ACHN (cell line): ENCODE results near the gene FAF2.
"Not testable (repeated sequence)": the region's sequence is repeated elsewhere in the genome, so short reads cannot be mapped to it uniquely, and the experiment has no call there.

Experiments used
- DNase-seq: peaks from one replicate; pipeline ENCODE4 v3.0.0-alpha.2; 2015
- in situ Hi-C: cut with HindIII; loops from 2 replicates; pipeline ENCODE4 v1.10.0; 2017; ENCODE audit warnings: low sequenced_read_pairs, low pct_ligation_motif_present, low pct_unique_long_range_greater_than_20kb

The FAF2 gene

GRCh38 chr5:176487160-176487559 lies 39.0 kb downstream of the FAF2 start:
- DNase-seq, in situ Hi-C loops: not testable (repeated sequence)

DNA sequence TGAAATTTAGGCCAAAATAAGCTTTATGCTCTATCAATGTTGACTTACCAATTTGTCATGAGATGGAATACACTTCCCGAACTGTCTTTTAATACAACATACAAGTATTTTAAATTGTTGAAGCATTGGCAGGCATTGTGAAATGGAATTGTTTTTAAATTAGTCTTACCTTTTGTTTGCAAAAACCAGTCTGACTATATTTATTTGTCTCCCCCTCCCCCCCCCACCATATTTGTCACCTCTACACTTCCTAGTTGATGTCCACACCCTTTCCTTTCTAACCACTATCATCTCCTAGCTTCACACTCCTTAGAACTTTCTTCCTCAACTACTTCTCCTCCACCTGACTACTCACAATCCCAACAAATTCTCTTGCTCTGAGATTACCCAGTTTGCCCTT lies 40.9 kb downstream of the FAF2 start:
- in situ Hi-C loops = no loop called here
- no peak for DNase-seq

GRCh38 chr5:176490301-176490700 lies 42.1 kb downstream of the FAF2 start:
- in situ Hi-C loops = no loop called here

GRCh38 chr5:176491101-176491502 lies 42.9 kb downstream of the FAF2 start:
- no peak for DNase-seq
- in situ Hi-C loops = no loop called here

More at GRCh38 chr5:176490301-176490700, 42.1 kb downstream of the FAF2 start:
- no peak for DNase-seq

- in situ Hi-C loops = no loop called here
- no peak for DNase-seq
Measured at GRCh38 chr5:176491901-176492300, 43.7 kb downstream of the FAF2 start.

- in situ Hi-C loops = no loop called here
- no peak for DNase-seq
Measured at GRCh38 chr5:176492431-176492830, 44.2 kb downstream of the FAF2 start.

DNA sequence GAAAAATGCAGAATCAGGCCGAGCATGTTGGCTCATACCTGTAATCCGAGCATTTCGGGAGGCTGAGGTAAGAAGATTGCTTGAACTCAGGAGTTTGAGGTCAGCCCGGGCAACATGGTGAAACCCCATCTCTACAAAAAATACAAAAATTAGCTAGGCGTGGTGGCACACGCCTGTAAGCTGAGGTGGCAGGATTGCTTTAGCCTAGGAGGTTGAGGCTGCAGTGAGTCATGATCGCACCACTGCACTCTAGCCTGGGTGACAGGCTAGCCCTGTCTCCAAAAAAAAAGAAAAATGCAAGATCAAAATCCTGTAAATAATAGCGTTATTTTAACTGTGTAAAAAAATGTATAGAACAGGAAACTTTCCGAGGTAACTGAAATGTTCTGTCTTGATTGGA lies 49.7 kb downstream of the FAF2 start:
- in situ Hi-C loops = no loop called here
- no peak for DNase-seq

DNA sequence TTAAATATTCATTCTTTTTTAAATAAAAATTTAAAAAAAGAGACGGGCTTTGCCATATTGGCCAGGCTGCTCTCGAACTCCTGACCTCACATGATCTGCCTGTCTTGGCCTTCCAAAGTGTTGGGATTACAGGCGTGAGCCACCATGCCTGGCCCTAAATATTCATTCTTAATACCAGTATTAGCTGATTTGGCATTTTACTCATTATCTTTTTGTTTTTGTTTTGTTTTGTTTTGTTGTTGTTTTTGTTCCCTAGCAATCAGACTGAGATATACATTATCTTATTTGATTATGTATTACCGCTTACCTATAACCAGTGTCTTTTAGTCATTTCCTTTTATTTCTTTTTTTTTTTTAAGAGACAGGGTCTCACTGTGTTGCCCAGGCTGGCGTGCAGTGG lies 51.1 kb downstream of the FAF2 start:
- in situ Hi-C loops = no loop called here
- DNase-seq = no peak

GRCh38 chr5:176500511-176500910 lies 52.3 kb downstream of the FAF2 start:
- in situ Hi-C loops = no loop called here
- DNase-seq = no peak

GRCh38 chr5:176501333-176501732 lies 53.1 kb downstream of the FAF2 start:
- in situ Hi-C loops = no loop called here
- DNase-seq = peak; percentile 26

GRCh38 chr5:176503496-176503895 lies 55.3 kb downstream of the FAF2 start:
- in situ Hi-C loops = no loop called here
- no peak for DNase-seq

GRCh38 chr5:176507911-176508310 lies 59.7 kb downstream of the FAF2 start:
- DNase-seq = no peak
- in situ Hi-C loops = no loop called here

GRCh38 chr5:176508603-176509002 lies 60.4 kb downstream of the FAF2 start:
- in situ Hi-C loops = no loop called here
- DNase-seq = no peak

DNA sequence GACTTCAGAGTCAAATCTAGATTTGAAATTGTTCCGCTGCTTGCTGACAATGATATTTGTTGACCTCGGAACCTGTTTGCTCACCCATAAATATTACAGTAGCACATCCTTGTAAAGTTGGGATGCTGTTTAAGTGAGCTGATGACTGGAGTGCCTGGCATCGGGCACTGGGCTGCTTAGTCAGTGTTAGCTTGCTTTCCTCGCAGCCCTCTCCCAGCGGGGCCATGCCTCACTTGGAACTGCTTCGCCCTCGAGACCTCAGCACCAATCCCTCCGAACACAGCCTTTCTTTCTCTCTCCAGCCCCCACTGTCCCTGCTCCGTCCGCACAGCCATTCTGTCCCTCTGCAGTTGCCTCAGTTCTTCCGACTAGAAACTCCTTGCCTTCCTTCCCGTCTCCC lies 65.6 kb downstream of the FAF2 start:
- in situ Hi-C loops = no loop called here
- no peak for DNase-seq

- in situ Hi-C loops = no loop called here
- DNase-seq = no peak
Measured at GRCh38 chr5:176514244-176514950, 66.2 kb downstream of the FAF2 start.

GRCh38 chr5:176515396-176515795 lies 67.2 kb downstream of the FAF2 start:
- DNase-seq = no peak
- in situ Hi-C loops = no loop called here

DNA sequence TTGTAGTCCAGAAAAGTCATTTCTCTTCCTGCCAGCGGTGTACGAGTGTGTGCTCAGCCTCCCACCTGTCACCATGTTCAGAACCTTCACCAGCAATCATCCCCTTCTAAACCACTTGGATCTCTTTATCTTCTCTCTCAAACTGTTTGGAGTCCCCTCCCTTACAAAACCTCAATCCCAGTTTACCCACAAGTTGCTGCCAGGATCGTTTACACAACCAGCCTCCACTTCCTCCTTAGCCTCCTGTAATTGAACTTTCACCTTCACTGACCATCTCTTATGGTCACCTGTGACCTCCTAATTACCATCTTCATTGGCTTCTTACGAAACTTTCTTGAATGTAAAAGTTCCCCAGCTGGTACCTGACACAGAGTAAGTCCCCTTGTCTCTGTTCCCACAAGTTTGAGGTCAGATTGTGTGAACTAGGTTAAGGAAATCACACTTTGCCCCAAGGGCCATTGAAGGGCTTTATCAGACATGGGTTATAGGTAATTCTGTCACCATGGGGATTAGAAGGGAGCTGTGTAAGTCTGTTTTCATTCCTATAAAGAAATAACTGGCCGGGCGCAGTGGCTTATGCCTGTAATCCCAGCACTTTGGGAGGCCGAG lies 69.0 kb downstream of the FAF2 start:
- DNase-seq = no peak
- in situ Hi-C loops = no loop called here

DNA sequence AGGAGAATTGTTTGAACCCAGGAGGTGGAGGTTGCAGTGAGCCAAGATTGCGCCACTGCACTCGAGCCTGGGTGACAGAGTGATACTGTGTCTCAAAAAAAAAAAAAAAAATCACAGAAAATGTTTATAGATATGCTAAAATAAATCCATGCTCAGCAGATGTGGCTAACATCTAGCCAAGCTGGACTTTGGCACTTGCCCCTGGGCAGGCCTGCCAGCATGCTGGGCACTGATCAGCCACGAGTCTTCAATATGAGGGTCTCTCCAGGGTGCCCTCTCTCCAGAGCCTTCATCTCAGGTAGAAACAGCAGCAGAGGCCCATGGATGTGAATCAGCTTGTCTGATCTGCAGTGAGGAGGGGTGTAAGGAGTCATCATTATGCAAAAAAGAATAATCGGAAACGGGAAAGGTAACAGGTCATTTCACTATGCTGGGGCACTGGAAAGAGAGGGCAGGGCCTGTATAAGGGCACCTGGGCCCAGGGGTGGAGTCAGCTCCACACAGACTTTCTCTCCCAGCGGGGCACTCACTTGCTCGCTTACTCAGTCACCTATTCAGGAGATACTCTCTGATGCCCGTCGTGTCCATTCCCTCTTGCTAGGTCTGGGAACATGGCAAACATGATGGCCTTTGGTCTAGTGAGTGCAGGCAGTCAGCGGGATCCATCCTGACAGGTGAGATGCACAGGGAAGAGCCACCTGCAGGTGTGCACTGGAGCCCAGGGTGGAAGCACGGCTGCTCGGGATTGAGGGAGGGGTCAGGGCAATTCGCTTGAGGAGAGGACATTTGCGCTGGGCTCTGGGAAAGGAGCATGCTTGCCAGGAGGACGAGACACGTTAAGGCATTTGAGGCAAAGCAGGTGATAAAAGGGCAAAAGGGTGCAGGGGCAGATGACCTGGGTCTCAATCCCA lies 71.9 kb downstream of the FAF2 start:
- DNase-seq = no peak
- in situ Hi-C loops = no loop called here

DNA sequence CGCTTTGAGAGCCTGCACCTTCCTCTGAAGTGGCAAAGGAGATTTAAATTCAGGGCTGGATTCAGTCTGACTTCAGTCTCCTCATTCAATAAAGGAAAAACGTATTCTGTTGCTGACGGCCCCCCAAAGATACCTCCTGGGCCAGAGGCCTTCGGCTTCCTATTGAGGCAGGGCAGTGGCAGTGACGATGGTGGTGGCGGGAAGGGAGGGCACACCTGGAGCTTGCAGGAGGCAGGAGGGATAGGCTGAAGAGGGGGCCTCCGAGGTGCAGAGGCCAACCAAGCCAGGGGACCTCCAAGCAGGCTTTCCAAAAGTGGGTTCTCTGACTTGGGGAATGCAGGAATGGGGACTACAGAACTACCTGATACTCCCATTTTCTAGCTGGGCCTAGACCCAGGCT lies 73.1 kb downstream of the FAF2 start:
- DNase-seq = no peak
- in situ Hi-C loops = no loop called here
